ENCODE measurements around the gene KCNH2. TPM values are rescaled to one million over a fixed set of nuclear protein-coding genes. Genes with fewer than 3 reads are reported as not detected.

KCNH2 gene
- total RNA-seq, 1 donor from 2014 or later, result 2.4 TPM

- H3K9me3 ChIP-seq, result no peaks in the 10 kb centered on the region
- H3K27ac ChIP-seq, result no peak overlapping the region
- intact Hi-C loops (cut with DNase I), result no loop called here
- no peak for ATAC-seq
- no peaks in the 10 kb centered on the region for H3K4me1 ChIP-seq
- DNase-seq, result peak; percentile 42
- no peaks in the 10 kb centered on the region for H3K36me3 ChIP-seq
- no peak overlapping the region for H3K4me3 ChIP-seq
- TF ChIP-seq CTCF (IDR thresholded peaks at IDR 0.05), result no peak
- H3K27me3 ChIP-seq (ENCODE audit: low read depth), result peaks cover 28% of the 10 kb centered on the region
Observed at GRCh38 chr7:150947241-150947745, 30.8 kb downstream of the KCNH2 start.

- ATAC-seq (no peak), DNase-seq (peak; percentile 43)
- H3K9me3 ChIP-seq, result no peaks in the 10 kb centered on the region
- TF ChIP-seq CTCF (IDR thresholded peaks at IDR 0.05), result no peak
- no peaks in the 10 kb centered on the region for H3K4me1 ChIP-seq
- H3K4me3 ChIP-seq, result no peak overlapping the region
- intact Hi-C loops (cut with DNase I), result no loop called here
- H3K36me3 ChIP-seq, result no peaks in the 10 kb centered on the region
- peaks cover 28% of the 10 kb centered on the region for H3K27me3 ChIP-seq (ENCODE audit: low read depth)
- no peak overlapping the region for H3K27ac ChIP-seq
Observed at GRCh38 chr7:150946421-150947240, 31.5 kb downstream of the KCNH2 start.

- no peak for ATAC-seq
- intact Hi-C loops (cut with DNase I), result no loop called here
- H3K4me3 ChIP-seq, result no peak overlapping the region
- H3K27me3 ChIP-seq (ENCODE audit: low read depth), result peaks cover 28% of the 10 kb centered on the region
- no peaks in the 10 kb centered on the region for H3K36me3 ChIP-seq
- no peak for TF ChIP-seq CTCF (IDR thresholded peaks at IDR 0.05)
- no peaks in the 10 kb centered on the region for H3K9me3 ChIP-seq
- H3K27ac ChIP-seq, result no peak overlapping the region
- DNase-seq, result peak; percentile 54
- no peaks in the 10 kb centered on the region for H3K4me1 ChIP-seq
Observed at GRCh38 chr7:150945853-150946420, 32.2 kb downstream of the KCNH2 start.

- H3K9me3 ChIP-seq, result no peaks in the 10 kb centered on the region
- no peaks in the 10 kb centered on the region for H3K36me3 ChIP-seq
- ATAC-seq (no peak), DNase-seq (peak; percentile 37)
- H3K27ac ChIP-seq, result no peak overlapping the region
- intact Hi-C loops (cut with DNase I), result no loop called here
- H3K4me1 ChIP-seq, result no peaks in the 10 kb centered on the region
- H3K4me3 ChIP-seq, result no peak overlapping the region
- TF ChIP-seq CTCF (IDR thresholded peaks at IDR 0.05), result no peak
- H3K27me3 ChIP-seq (ENCODE audit: low read depth), result peaks cover 28% of the 10 kb centered on the region
Observed at GRCh38 chr7:150945171-150945852, 32.8 kb downstream of the KCNH2 start.

GRCh38 chr7:150944066-150945042 is 33.8 kb downstream of the KCNH2 start:
- H3K27me3 ChIP-seq (ENCODE audit: low read depth), result peaks cover 24% of the 10 kb centered on the region
- no peak for TF ChIP-seq CTCF (IDR thresholded peaks at IDR 0.05)
- no peaks in the 10 kb centered on the region for H3K4me1 ChIP-seq
- no peak overlapping the region for H3K4me3 ChIP-seq
- no peaks in the 10 kb centered on the region for H3K9me3 ChIP-seq
- no peak overlapping the region for H3K27ac ChIP-seq
- DNase-seq (peak; percentile 33), ATAC-seq (no peak)
- H3K36me3 ChIP-seq, result no peaks in the 10 kb centered on the region
- intact Hi-C loops (cut with DNase I), result no loop called here
